Fibroblast of lung (primary cell): ENCODE results near the gene TWSG1. TPM values are rescaled to one million over a fixed set of nuclear protein-coding genes. Genes with fewer than 3 reads are reported as not detected.

Experiments
- DNase-seq, 2 donors: peaks; one replicate each; pipeline versions ENCODE4 v3.0.0 to v3.0.0-alpha.2; 2010; ENCODE audit warnings: low read depth in 2 of 2
- H2AFZ ChIP-seq: 2 replicates; pipeline ENCODE4 v1.5.1; 2012; ENCODE audit warnings: low read length, control low read depth, inconsistent platforms
- H3K27ac ChIP-seq: 2 replicates; pipeline ENCODE4 v1.5.1; 2011; ENCODE audit warnings: low read length, control low read depth; ENCODE audit not compliant: insufficient read depth
- H3K27me3 ChIP-seq: 2 replicates; pipeline ENCODE4 v1.5.1; 2011; ENCODE audit warnings: mild to moderate bottlenecking, low read length; ENCODE audit not compliant: control insufficient read depth, insufficient read depth
- H3K36me3 ChIP-seq: 2 replicates; pipeline ENCODE4 v1.5.1; 2011; ENCODE audit warnings: low read length; ENCODE audit not compliant: control insufficient read depth, insufficient read depth
- H3K4me1 ChIP-seq: 2 replicates; pipeline ENCODE4 v1.5.1; 2011; ENCODE audit warnings: low read length; ENCODE audit not compliant: control insufficient read depth, insufficient read depth; ENCODE audit errors: extremely low read depth
- H3K4me2 ChIP-seq: 2 replicates; pipeline ENCODE4 v1.5.1; 2011; ENCODE audit warnings: low read length, control low read depth; ENCODE audit not compliant: insufficient read depth; ENCODE audit errors: extremely low read depth
- H3K4me3 ChIP-seq, 4 experiments: fragments of 200-600 bp in 1 of 4; sonication (generic) in 1 of 4; replicated peaks in 1 of 4; 2 replicates each; pipeline ENCODE4 v1.5.1; 2011 to 2016; ENCODE audit warnings: low read length in 4 of 4, low read depth in 3 of 4, mild to moderate bottlenecking in 3 of 4, control low read depth in 2 of 4, inconsistent platforms in 1 of 4, mixed read lengths in 1 of 4; ENCODE audit not compliant: insufficient read depth in 1 of 4; ENCODE audit errors: control extremely low read depth in 1 of 4
- H3K79me2 ChIP-seq: 2 replicates; pipeline ENCODE4 v1.5.1; 2012; ENCODE audit warnings: mild to moderate bottlenecking, low read length, inconsistent platforms; ENCODE audit not compliant: control insufficient read depth, insufficient read depth
- H3K9ac ChIP-seq: 2 replicates; pipeline ENCODE4 v1.5.1; 2011; ENCODE audit warnings: mild to moderate bottlenecking, low read length, control low read depth; ENCODE audit not compliant: insufficient read depth
- H3K9me3 ChIP-seq: 2 replicates; pipeline ENCODE4 v1.5.1; 2012; ENCODE audit warnings: low read depth, low read length; ENCODE audit not compliant: control insufficient read depth, insufficient read depth
- H4K20me1 ChIP-seq: 2 replicates; pipeline ENCODE4 v1.5.1; 2011; ENCODE audit warnings: low read length; ENCODE audit not compliant: control insufficient read depth, insufficient read depth; ENCODE audit errors: extremely low read depth
- EZH2 ChIP-seq: IDR thresholded peaks from 2 replicates; pipeline ENCODE4 v1.5.1; 2012; ENCODE audit warnings: low read length, control low read depth, mild to moderate bottlenecking; ENCODE audit errors: missing control alignments
- polyA plus RNA-seq, 2 donors: library from polyadenylated mRNA; depleted of rRNA in 1 of 2; stranded (reverse) in 1 of 2; unstranded in 1 of 2; fragments of >200 nt; gene quantifications; 2 replicates each; pipeline ENCODE4 v1.2.1, GENCODE V29; 2011 to 2012; ENCODE audit warnings: missing spikeins in 1 of 2
- total RNA-seq: library from RNA; depleted of rRNA; stranded (reverse); fragments of >200 nt; gene quantifications from 2 replicates; pipeline ENCODE4 v1.2.1, GENCODE V29; 2014
- TF ChIP-seq, protein P1 (sequence below), 2 donors: IDR thresholded peaks in 1 of 2; conservative IDR thresholded peaks in 1 of 2; 1 replicate in 1 of 2; 2 replicates in 1 of 2; pipeline ENCODE4 v1.5.1; 2011 to 2012; ENCODE audit warnings: low read length in 2 of 2, control low read depth in 1 of 2, inconsistent platforms in 1 of 2, low read depth in 1 of 2, mild to moderate bottlenecking in 1 of 2

The TWSG1 gene
- total and polyA plus RNA-seq, 2 donors (not counting 1 experiment from before 2014, with no cell fraction given) = 188 to 216 TPM

DNA sequence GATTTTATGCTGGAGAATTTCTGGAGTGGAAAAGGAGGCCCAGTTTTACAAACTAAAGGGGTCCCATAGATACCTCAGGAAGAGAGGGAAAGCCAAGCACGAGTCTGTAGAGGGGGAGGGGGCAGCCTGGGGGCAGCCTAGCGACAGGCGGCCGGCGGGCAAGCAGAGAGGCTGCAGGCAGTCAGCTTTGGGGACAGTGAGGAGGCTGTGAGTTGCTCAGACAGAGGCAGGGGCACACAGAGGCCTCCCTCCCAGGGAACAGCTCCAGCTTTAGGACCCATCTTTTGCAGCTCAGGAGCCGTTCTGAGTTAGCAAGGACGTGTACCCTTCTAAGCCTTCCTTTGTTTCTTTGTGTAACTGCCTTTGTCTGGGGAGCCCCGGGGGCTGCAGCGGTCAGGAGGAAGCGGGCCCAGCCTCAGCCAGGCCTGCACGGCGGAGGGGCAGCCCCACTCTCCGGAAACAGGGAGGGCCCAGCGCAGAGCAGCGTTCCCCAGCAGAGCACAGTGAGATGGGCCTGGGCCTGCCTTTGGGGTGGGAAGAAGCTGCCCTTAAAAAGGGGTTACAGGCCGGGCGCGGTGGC lies 99.6 kb downstream of the TWSG1 start:
- H3K4me2 ChIP-seq = no peak overlapping the region
- no peak overlapping the region for H3K27ac ChIP-seq

DNA sequence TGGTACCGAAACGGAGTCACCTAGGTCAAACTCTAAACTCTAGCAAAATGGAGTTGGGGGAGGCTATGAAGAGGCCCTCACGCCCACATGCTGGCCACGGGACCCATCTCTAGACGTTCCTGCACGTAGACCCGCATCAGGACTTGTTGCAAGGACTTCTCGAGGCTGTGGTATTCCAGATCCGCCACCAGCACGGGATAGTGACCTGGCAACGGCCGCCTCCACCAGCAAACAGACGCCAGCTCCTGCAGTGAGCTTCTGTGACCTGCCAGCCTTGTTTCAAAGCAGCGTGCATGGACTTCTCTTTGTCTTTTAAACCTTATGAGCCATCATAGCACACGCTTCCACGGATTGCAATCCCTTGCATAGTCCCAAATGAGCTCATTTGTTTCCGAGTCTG lies 100.5 kb downstream of the TWSG1 start:
- no peak overlapping the region for H2AFZ ChIP-seq
- no peak for TF ChIP-seq EZH2
- TF ChIP-seq, protein P1, sequence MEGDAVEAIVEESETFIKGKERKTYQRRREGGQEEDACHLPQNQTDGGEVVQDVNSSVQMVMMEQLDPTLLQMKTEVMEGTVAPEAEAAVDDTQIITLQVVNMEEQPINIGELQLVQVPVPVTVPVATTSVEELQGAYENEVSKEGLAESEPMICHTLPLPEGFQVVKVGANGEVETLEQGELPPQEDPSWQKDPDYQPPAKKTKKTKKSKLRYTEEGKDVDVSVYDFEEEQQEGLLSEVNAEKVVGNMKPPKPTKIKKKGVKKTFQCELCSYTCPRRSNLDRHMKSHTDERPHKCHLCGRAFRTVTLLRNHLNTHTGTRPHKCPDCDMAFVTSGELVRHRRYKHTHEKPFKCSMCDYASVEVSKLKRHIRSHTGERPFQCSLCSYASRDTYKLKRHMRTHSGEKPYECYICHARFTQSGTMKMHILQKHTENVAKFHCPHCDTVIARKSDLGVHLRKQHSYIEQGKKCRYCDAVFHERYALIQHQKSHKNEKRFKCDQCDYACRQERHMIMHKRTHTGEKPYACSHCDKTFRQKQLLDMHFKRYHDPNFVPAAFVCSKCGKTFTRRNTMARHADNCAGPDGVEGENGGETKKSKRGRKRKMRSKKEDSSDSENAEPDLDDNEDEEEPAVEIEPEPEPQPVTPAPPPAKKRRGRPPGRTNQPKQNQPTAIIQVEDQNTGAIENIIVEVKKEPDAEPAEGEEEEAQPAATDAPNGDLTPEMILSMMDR (conservative IDR thresholded peaks at IDR 0.05 in 1 of 2, IDR thresholded peaks at IDR 0.05 in 1 of 2; ENCODE audit: low read depth in 1 of 2, low read length in 2 of 2) = no peak
- H3K9me3 ChIP-seq = no peaks in the 10 kb centered on the region
- H3K4me3 ChIP-seq = no peak overlapping the region
- H3K4me1 ChIP-seq = peaks cover 3% of the 10 kb centered on the region
- no peaks in the 10 kb centered on the region for H4K20me1 ChIP-seq
- no peaks in the 10 kb centered on the region for H3K79me2 ChIP-seq
- H3K4me2 ChIP-seq = no peak overlapping the region
- H3K9ac ChIP-seq = no peak overlapping the region
- no peaks in the 10 kb centered on the region for H3K36me3 ChIP-seq
- H3K27ac ChIP-seq = no peak overlapping the region
- DNase-seq = no peak
- no peaks in the 10 kb centered on the region for H3K27me3 ChIP-seq

More for the DNA sequence above, 99.6 kb downstream of the TWSG1 start:
- Histone ChIP-seq H4K20me1 (no peaks in the 10 kb centered on the region), H2AFZ (peak overlapping the region; percentile 74), H3K9ac (no peak overlapping the region), H3K4me1 (peaks cover 3% of the 10 kb centered on the region), H3K4me3 (no peak overlapping the region), H3K9me3 (no peaks in the 10 kb centered on the region), H3K36me3 (no peaks in the 10 kb centered on the region), H3K27me3 (no peaks in the 10 kb centered on the region), H3K79me2 (no peaks in the 10 kb centered on the region)
- TF ChIP-seq, protein P1 (conservative IDR thresholded peaks at IDR 0.05 in 1 of 2, IDR thresholded peaks at IDR 0.05 in 1 of 2; ENCODE audit: low read depth in 1 of 2, low read length in 2 of 2) = no peak
- no peak for TF ChIP-seq EZH2
- DNase-seq = no peak

DNA sequence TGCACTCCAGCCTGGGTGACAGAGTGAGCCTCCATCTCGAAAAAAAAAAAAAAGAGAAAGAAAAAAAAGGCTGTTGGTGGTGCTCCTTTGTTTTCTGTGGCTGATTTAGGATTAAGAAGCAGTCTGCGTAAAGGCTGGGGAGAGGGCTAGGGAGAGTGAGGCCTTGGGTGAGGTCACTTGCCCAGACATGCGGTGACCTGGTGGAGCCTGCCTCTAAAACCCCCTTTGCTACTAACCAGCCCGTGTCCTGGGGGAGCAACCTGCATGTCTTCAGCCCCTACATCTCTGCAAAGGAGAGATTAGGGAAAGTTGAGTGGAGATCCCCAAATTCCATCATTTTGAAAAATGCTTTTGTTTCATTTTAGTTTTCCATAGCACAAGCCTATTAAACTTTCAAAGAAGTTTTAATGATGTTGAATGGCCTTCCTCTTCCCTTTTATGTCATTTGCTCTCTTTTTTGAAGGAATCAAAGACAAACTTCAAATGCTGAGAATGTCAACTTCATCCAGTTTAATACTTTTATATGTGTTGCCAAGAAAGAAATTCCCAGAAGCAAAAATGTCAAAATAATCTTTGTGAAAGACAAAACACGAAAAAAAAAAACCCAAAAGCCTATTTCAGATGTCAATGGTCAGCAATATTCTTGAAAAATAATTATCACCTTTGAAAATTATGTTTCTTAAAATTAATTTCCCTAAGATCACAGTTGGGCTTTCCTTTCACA lies 101.8 kb downstream of the TWSG1 start:
- H3K27ac ChIP-seq = no peak overlapping the region
- H3K9me3 ChIP-seq = no peaks in the 10 kb centered on the region
- H4K20me1 ChIP-seq = no peaks in the 10 kb centered on the region
- no peak for DNase-seq
- no peak overlapping the region for H3K9ac ChIP-seq
- H3K79me2 ChIP-seq = no peaks in the 10 kb centered on the region
- TF ChIP-seq, protein P1 (conservative IDR thresholded peaks at IDR 0.05 in 1 of 2, IDR thresholded peaks at IDR 0.05 in 1 of 2; ENCODE audit: low read depth in 1 of 2, low read length in 2 of 2) = no peak
- no peak for TF ChIP-seq EZH2
- no peak overlapping the region for H3K4me3 ChIP-seq
- peaks cover 3% of the 10 kb centered on the region for H3K4me1 ChIP-seq
- no peaks in the 10 kb centered on the region for H3K27me3 ChIP-seq
- H2AFZ ChIP-seq = no peak overlapping the region
- H3K36me3 ChIP-seq = no peaks in the 10 kb centered on the region
- no peak overlapping the region for H3K4me2 ChIP-seq
